SU-DHL-6 (cell line): ENCODE data around the gene IFIT1B.

Source experiments
- H2AFZ ChIP-seq: fragments of 200-600 bp; sonication (generic); 2 replicates; pipeline ENCODE4 v1.6.1; 2014; ENCODE audit warnings: low read depth, mild to moderate bottlenecking, moderate library complexity, mixed read lengths, antibody characterized with exemption, low read length; ENCODE audit not compliant: severe bottlenecking
- H3F3A ChIP-seq: fragments of 200-600 bp; shearing (Covaris generic); 2 replicates; pipeline ENCODE4 v1.6.0; 2016; ENCODE audit warnings: antibody characterized with exemption, mild to moderate bottlenecking; ENCODE audit not compliant: insufficient read depth
- H3K27ac ChIP-seq: fragments of 200-600 bp; sonication (generic); 2 replicates; pipeline ENCODE4 v1.5.1; 2016; ENCODE audit warnings: low read depth, mild to moderate bottlenecking, low read length, moderate library complexity, mixed read lengths
- H3K27me3 ChIP-seq: fragments of 200-600 bp; sonication (generic), shearing (Covaris generic); 2 replicates; pipeline ENCODE4 v1.6.0; 2014; ENCODE audit warnings: mild to moderate bottlenecking, low read length
- H3K36me3 ChIP-seq: fragments of 200-600 bp; sonication (generic); 2 replicates; pipeline ENCODE4 v1.6.1; 2014; ENCODE audit warnings: mild to moderate bottlenecking, low read length, mixed read lengths
- H3K4me2 ChIP-seq: fragments of 300-600, 200-600 bp; shearing (Covaris generic), sonication (generic); 2 replicates; pipeline ENCODE4 v1.6.0; 2014; ENCODE audit warnings: low read length, low read depth, mild to moderate bottlenecking; ENCODE audit not compliant: poor library complexity, severe bottlenecking
- H3K4me3 ChIP-seq: fragments of 200-600 bp; sonication (generic); 2 replicates; pipeline ENCODE4 v1.5.1; 2014; ENCODE audit warnings: antibody characterized with exemption, low read length, mild to moderate bottlenecking, mixed read lengths; ENCODE audit not compliant: insufficient read depth, poor library complexity, severe bottlenecking
- H3K79me2 ChIP-seq: fragments of 200-600 bp; sonication (generic); 2 replicates; pipeline ENCODE4 v1.6.1; 2014; ENCODE audit warnings: mild to moderate bottlenecking, low read length, moderate library complexity; ENCODE audit not compliant: insufficient read depth
- H3K9ac ChIP-seq: fragments of 200-600 bp; sonication (generic); 2 replicates; pipeline ENCODE4 v1.7.0; 2014; ENCODE audit warnings: mild to moderate bottlenecking, low read length
- H3K9me2 ChIP-seq: fragments of 200-600 bp; sonication (generic); replicated peaks from 2 replicates; pipeline ENCODE4 v1.6.1; 2014; ENCODE audit warnings: low read length; ENCODE audit not compliant: insufficient read depth
- H3K9me3 ChIP-seq: fragments of 200-600 bp; sonication (generic); 2 replicates; pipeline ENCODE4 v1.6.1; 2014; ENCODE audit warnings: low read length, mixed read lengths; ENCODE audit not compliant: insufficient read depth
- H4K20me1 ChIP-seq: fragments of 200-600 bp; sonication (generic); 2 replicates; pipeline ENCODE4 v1.6.1; 2014; ENCODE audit warnings: low read depth, mild to moderate bottlenecking, antibody characterized with exemption, low read length, moderate library complexity, mixed read lengths
- EZH2phosphoT487 ChIP-seq: fragments of 200-600 bp; sonication (generic), shearing (Covaris generic); conservative IDR thresholded peaks from 2 replicates; pipeline ENCODE4 v1.6.1; 2018; ENCODE audit warnings: mild to moderate bottlenecking, antibody characterized with exemption, low read length, moderate library complexity, mixed read lengths
- TF ChIP-seq, protein P1 (sequence below): fragments of 200-600 bp; sonication (generic); IDR thresholded peaks from one replicate; pipeline ENCODE4 v1.5.1; 2017; ENCODE audit warnings: antibody characterized with exemption, mild to moderate bottlenecking, low read length, moderate library complexity; ENCODE audit not compliant: insufficient read depth, poor library complexity, severe bottlenecking

IFIT1B gene

DNA sequence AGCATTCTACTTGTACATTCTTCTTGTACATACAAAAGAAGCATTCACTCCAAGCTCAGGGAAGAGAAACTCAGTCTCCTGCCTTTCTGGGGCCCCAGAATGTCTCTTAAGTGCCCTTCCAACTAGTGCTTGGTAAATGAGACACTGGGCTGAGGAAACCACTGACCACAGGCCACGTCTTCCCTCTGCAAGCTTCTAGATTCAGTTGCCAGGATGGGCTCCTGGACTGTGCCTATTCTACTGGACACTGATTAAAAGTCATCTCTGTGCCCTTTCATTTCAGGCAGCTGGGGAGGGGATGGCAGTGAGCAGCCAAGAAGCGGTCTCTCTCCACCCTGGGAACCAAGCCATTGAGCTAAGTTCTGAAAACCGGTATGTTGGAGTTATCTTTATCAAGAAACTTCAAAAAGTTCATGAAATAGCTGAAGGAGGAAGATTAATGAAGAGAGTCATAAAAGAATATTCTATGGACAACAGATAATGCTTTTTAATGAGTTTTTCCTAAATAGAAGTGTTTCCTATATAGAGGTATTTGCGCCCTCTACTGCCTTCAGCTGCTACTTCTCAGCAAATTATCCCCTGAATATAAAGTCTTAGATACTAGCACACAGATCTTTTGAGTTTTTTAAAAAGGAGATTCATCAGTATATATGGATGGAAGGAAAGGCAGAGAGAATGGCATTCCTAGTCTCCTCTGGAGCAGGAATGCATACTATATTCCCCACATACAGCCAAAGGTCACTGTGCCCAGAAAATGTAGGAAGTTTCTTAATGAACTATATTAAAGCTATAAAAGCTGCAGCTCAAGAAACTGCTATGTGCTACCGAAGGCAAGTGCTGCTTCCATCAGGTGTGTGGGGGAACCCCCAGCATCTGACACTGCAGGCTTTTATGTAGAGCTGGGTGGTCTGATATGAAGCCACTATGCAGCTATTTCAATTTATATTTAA lies 8.4 kb upstream of the IFIT1B start:
- H3K36me3 ChIP-seq = no peaks in the 10 kb centered on the region
- no peaks in the 10 kb centered on the region for H3K9me3 ChIP-seq
- H3K4me2 ChIP-seq = no peak overlapping the region
- no peaks in the 10 kb centered on the region for H3F3A ChIP-seq
- H3K27me3 ChIP-seq = no peaks in the 10 kb centered on the region
- H3K9me2 ChIP-seq = no peaks in the 10 kb centered on the region
- no peak overlapping the region for H3K9ac ChIP-seq
- no peak overlapping the region for H3K4me3 ChIP-seq
- TF ChIP-seq, protein P1, sequence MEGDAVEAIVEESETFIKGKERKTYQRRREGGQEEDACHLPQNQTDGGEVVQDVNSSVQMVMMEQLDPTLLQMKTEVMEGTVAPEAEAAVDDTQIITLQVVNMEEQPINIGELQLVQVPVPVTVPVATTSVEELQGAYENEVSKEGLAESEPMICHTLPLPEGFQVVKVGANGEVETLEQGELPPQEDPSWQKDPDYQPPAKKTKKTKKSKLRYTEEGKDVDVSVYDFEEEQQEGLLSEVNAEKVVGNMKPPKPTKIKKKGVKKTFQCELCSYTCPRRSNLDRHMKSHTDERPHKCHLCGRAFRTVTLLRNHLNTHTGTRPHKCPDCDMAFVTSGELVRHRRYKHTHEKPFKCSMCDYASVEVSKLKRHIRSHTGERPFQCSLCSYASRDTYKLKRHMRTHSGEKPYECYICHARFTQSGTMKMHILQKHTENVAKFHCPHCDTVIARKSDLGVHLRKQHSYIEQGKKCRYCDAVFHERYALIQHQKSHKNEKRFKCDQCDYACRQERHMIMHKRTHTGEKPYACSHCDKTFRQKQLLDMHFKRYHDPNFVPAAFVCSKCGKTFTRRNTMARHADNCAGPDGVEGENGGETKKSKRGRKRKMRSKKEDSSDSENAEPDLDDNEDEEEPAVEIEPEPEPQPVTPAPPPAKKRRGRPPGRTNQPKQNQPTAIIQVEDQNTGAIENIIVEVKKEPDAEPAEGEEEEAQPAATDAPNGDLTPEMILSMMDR = peak; percentile 63
- no peak for TF ChIP-seq EZH2phosphoT487
- H2AFZ ChIP-seq = no peak overlapping the region
- H4K20me1 ChIP-seq = no peaks in the 10 kb centered on the region
- no peaks in the 10 kb centered on the region for H3K79me2 ChIP-seq
- no peak overlapping the region for H3K27ac ChIP-seq

DNA sequence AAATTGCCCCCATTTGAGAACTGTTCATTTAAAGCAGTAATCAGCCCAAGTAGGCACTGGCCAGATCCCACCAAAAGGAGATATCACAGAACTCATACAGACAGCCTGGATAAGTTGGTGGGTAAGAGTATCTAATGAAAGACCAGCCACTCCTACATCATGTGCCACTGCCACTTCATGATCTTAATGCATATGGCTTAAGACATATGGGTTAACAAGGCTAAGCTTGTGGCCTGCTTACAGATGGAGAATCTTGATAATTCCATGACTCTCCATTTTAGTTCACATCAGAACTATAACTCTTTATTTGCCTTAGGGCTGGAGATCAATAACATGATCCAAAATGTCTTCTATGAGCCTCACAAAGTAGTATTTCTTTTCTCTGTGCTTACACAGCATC lies 6.8 kb upstream of the IFIT1B start:
- TF ChIP-seq, protein P1 = no peak
- no peak for TF ChIP-seq EZH2phosphoT487
- H3K36me3 ChIP-seq = no peaks in the 10 kb centered on the region
- no peaks in the 10 kb centered on the region for H3F3A ChIP-seq
- no peak overlapping the region for H3K27ac ChIP-seq
- no peaks in the 10 kb centered on the region for H3K9me2 ChIP-seq
- H3K9me3 ChIP-seq = no peaks in the 10 kb centered on the region
- H3K27me3 ChIP-seq = no peaks in the 10 kb centered on the region
- no peak overlapping the region for H3K4me2 ChIP-seq
- no peaks in the 10 kb centered on the region for H4K20me1 ChIP-seq
- no peak overlapping the region for H3K9ac ChIP-seq
- H3K4me3 ChIP-seq = no peak overlapping the region
- no peaks in the 10 kb centered on the region for H3K79me2 ChIP-seq
- H2AFZ ChIP-seq = no peak overlapping the region

DNA sequence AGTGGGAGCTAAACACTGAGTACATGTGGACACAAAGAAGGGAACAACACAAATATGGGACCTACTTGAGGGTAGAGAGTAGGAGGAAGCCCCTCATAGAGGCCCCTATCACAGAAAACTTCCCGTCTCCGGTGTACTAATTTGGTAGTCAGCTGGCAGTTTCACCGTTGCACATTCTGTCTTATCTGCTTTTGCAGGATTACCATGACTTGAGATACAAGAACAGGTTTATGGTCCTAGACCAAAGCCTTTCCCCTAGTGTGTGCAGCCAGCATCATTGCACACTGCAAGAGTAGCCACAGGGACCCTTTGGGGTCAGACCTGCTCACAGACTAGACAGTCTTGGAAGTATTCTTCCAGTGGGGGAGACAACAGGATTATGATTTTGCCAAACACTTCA lies 5.9 kb upstream of the IFIT1B start:
- Histone ChIP-seq H2AFZ (no peak overlapping the region), H3K4me3 (no peak overlapping the region), H3K4me2 (no peak overlapping the region), H3F3A (no peaks in the 10 kb centered on the region), H3K79me2 (no peaks in the 10 kb centered on the region), H3K9me2 (no peaks in the 10 kb centered on the region), H3K9me3 (no peaks in the 10 kb centered on the region), H3K27me3 (no peaks in the 10 kb centered on the region), H4K20me1 (no peaks in the 10 kb centered on the region), H3K36me3 (no peaks in the 10 kb centered on the region), H3K27ac (no peak overlapping the region), H3K9ac (no peak overlapping the region)
- TF ChIP-seq, protein P1 = no peak
- no peak for TF ChIP-seq EZH2phosphoT487
